IMR-90 (cell line): ENCODE data around the gene HHIPL1. TPM values are rescaled to one million over a fixed set of nuclear protein-coding genes. Genes with fewer than 3 reads are reported as not detected.

Experiments used
- polyA plus RNA-seq, 3 experiments: library from polyadenylated mRNA; depleted of rRNA; stranded (reverse); fragments of >200 nt; gene quantifications; 2 replicates each; pipeline ENCODE4 v1.2.3, GENCODE V29; 2012; ENCODE audit warnings: low replicate concordance in 1 of 3
- total RNA-seq: library from RNA; depleted of rRNA; stranded (reverse); fragments of >200 nt; gene quantifications from 2 replicates; pipeline ENCODE4 v1.2.3, GENCODE V29; 2012; rRNA removed

Gene HHIPL1
- total and polyA plus RNA-seq, 2 of the 4 experiments (the other 2 are of a cell fraction), result 0.65 to 0.72 TPM

Other genes with a start within 250 kb of the HHIPL1 start
- 31.9 and 35.0 TPM in 2 replicates for gene SETD3, start 164.3 kb upstream of the HHIPL1 start, total RNA-seq
- gene SETD3, start 164.3 kb upstream of the HHIPL1 start, polyA plus RNA-seq (2012; rRNA removed), result 15.9 and 18.8 TPM in 2 replicates
- 18.8 and 33.1 TPM in 2 replicates for gene CCNK, start 163.7 kb upstream of the HHIPL1 start, total RNA-seq
- 25.0 and 38.3 TPM in 2 replicates for gene CCNK, start 163.7 kb upstream of the HHIPL1 start, polyA plus RNA-seq (2012; rRNA removed)
- gene CCDC85C, start 40.9 kb upstream of the HHIPL1 start, total RNA-seq, result 13.9 and 16.0 TPM in 2 replicates
- 19.0 and 22.2 TPM in 2 replicates for gene CCDC85C, start 40.9 kb upstream of the HHIPL1 start, polyA plus RNA-seq (2012; rRNA removed)
- under 0.01 and 0.18 TPM in 2 replicates for gene CYP46A1, start 39.2 kb downstream of the HHIPL1 start, total RNA-seq
- gene CYP46A1, start 39.2 kb downstream of the HHIPL1 start, polyA plus RNA-seq (2012; rRNA removed), result 0.24 and 0.31 TPM in 2 replicates
- gene EML1, start 148.3 kb downstream of the HHIPL1 start, total RNA-seq, result 34.4 and 42.3 TPM in 2 replicates
- gene EML1, start 148.3 kb downstream of the HHIPL1 start, polyA plus RNA-seq (2012; rRNA removed), result 11.6 and 14.0 TPM in 2 replicates